GM19468 (cell line): ENCODE measurements around the gene E2F4.

ENCODE experiments used
- ATAC-seq: cut with Tn5 transposase; IDR thresholded peaks from one replicate; pipeline ENCODE4 v1.9.1; 2021; ENCODE audit warnings: mild to moderate bottlenecking, moderate library complexity, moderate number of reproducible peaks; ENCODE audit not compliant: unreplicated experiment; ENCODE audit errors: extremely low read depth

Gene E2F4

GRCh38 chr16:67229906-67230808 lies 38.2 kb downstream of the E2F4 start:
- no peak for ATAC-seq

DNA sequence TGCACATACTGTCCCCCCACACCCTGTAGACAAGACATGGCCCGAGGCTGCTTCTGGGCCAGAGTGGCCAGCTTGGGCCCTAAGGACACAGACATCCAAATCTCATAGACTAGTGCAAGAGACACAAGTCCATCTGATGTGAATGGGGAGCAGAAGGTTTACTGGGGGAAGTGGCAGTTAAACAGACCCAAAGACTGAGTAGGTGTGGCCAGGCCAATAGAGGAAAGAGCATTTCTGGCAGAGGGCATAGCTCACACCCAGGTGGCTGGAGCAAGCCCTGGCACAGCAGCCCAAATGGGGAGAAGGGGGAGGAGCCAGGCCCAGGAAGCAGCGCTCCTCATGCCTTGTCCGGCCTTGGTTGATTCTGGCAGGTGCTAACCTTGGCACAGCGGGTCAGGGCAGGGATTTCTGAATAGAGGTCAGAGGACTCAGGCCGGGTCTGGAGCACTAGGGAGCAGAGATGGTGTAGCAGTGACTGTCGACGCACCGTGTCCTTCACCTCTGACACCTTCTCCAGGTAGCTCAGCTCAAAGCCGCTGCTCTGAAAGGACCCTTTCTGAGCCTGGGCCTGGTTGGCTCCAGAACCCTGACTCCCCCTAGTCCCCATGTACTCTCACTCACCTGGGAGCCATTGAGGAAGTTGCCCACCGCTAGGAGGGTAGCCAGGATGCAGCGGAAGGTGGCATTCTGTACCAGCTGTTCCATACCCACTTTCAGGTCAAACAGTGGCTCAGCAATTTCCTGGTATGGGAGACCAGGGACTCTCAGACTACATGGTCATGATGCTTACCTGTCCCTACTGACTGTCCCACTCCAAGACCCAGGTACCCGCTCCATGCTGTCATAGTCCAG lies 39.1 kb downstream of the E2F4 start:
- ATAC-seq: no peak

DNA sequence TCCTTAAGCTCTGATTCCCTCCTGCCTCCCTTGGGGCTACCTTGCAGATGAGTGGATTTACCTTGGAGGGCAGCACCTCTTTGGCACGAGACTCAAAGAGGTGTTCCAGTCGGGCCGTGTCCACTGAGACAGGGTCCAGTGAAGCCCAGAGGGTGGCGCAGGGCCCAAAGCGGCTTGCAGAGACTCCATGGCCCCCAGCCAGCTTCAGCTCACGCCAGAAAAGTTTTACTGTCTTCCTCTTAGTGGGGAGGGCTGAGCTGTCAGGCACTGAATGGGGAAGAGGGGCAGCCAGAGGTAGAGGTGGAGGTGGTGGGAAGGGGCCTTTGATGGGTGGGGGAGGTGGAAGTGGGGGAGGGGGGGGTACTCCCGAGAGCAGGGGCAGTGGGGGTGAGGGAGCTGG lies 41.6 kb downstream of the E2F4 start:
- no peak for ATAC-seq

DNA sequence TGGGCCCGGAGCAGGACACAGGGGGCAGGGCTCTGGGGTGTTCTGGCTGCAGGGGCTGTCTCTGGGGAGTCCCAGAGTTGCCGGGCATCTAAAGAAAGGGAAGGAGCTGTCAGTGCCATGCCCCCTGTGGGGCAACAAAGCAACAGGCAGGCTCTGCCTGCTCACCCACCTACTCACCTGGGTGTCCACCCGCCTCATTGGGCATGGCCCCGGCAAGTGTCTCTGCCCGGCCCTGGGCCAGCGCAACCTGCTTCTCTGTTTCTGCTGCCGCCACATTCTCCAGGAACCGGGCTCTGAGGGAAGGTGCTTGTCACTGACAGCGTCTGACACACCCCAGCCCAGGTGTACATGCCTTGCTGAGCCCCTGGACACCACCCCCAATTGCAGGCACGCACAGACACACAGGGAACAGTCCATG lies 42.2 kb downstream of the E2F4 start:
- no peak for ATAC-seq

DNA sequence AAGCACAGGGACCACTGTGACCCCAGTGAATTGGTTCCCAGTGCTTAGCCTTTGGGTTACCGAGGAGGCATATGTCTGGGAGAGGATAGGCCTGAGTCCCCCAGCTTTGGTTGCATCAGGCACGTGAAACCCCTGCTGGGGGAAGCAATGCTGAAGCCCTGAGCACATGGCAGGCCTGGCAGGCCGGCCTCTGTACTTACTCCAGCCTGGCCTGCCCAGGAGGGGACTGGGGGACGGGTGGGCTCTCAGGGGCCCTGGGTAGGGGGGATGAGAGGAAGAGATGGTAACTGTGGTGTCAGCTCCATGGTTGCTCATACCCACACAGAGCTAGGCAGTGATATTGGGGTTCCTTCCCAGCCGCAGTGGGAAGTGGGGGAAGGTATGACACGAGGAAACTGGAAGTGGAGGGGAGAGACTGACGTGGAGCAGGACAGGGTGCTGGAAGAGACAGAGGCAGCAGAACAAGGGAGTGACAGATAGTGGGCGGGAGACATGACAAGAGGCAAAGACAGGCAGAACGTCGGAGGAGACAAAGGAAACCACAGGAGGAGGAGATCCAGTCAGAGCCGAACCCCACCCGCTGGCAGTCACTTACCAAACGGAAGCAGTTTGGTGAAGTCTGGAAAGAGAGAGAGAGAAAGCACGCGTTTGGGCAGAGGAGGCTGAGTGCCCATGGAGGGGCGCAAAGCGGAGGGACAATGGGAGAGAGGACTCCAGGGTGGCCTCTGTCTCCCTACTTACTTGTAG lies 44.0 kb downstream of the E2F4 start:
- no peak for ATAC-seq

- no peak for ATAC-seq
These were observed 44.8 kb downstream of the E2F4 start for GRCh38 chr16:67236563-67237395.

GRCh38 chr16:67237396-67238277 lies 45.7 kb downstream of the E2F4 start:
- no peak for ATAC-seq

- ATAC-seq: no peak
These were observed 46.3 kb downstream of the E2F4 start for GRCh38 chr16:67238278-67238575.

- ATAC-seq: no peak
These were observed 47.0 kb downstream of the E2F4 start for GRCh38 chr16:67238806-67239470.

- ATAC-seq: no peak
These were observed 48.6 kb downstream of the E2F4 start for GRCh38 chr16:67240506-67240905.

- no peak for ATAC-seq
These were observed 49.3 kb downstream of the E2F4 start for GRCh38 chr16:67241008-67241900.

- ATAC-seq: no peak
These were observed 50.3 kb downstream of the E2F4 start for GRCh38 chr16:67242138-67242730.

- ATAC-seq: no peak
These were observed 51.5 kb downstream of the E2F4 start for GRCh38 chr16:67243481-67243880.

- no peak for ATAC-seq
These were observed 52.6 kb downstream of the E2F4 start for GRCh38 chr16:67244387-67245185.

DNA sequence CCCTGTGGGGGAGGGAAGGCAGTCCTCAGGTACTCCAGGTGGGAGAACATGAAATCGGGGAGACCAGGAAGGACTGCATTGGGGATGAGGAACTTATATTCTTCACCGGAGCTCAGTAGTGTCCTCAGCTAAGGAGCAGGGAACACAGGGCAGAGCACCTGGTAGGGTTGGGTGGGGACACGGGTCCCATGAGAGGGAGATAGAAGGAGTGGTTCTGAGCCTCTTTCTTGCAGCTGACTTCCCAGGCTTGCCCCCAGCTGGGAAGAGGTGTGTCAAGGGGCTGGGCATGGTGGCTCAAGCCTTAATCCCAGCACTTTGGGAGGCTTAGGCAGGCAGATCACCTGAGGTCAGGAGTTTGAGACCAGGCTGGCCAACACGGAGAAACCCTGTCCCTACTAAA lies 53.2 kb downstream of the E2F4 start:
- no peak for ATAC-seq

- ATAC-seq: no peak
These were observed 53.7 kb downstream of the E2F4 start for GRCh38 chr16:67245674-67246080.
